ENCODE measurements around the gene UQCRHL.

GRCh38 chr1:15852036-15852827 lies 44.8 kb upstream of the UQCRHL start:
- TF ChIP-seq CTCF (conservative IDR thresholded peaks at IDR 0.05) = no peak
- TF ChIP-seq EZH2 (IDR thresholded peaks at IDR 0.05; ENCODE audit: low read depth) = no peak
